ENCODE results near the gene SAMM50. TPM values are rescaled to one million over a fixed set of nuclear protein-coding genes. Genes with fewer than 3 reads are reported as not detected.

The SAMM50 gene
- total RNA-seq, 6 experiments from 2014 or later: 17.5 to 39.5 (median 21.0) TPM

DNA sequence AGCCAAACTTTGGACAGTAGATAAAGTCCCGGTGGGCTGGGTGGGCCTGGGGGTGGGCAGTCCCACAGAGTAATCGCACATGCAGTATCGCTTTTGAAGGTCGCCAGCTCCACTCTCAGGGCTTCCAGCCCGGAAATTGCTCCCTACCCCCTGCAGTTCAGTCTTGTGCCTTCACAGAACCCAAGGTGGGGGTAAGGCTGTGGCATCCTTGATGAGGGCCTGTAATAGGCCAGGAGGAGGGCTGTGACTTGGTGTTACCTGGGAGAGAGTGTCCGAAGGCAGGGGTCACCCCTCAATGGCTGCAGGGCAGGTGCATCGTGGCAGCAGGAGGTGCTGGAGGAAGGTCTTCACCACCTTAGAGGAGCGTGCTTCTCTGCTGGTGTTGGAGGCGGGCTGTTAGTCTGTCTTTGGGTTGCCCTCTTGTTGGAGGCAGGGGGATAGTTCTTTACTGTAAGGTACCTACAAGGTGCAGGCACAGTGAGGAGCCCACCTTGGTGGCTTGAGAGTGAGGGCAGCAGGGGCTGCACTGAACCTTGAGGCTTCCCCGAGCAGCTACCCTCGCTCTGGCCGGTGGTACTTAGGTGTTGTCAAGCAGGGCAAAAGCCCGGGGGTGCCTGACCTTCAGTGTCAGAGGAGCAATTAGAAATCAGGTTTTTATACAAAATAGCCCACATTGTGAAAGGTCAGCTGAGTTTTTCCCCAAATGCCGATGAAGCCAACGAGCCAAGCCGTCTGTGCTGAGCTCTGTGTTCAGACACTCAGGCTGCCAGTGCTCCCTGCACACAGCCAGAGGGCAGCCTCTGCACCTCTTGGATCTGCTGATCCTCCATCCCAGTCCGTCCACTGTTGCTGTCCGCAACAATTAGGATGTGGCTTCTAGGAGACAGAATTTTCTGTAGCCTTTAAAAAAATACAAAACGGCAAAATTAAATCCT is 21.9 kb downstream of the SAMM50 start:
- TF ChIP-seq, protein P1, sequence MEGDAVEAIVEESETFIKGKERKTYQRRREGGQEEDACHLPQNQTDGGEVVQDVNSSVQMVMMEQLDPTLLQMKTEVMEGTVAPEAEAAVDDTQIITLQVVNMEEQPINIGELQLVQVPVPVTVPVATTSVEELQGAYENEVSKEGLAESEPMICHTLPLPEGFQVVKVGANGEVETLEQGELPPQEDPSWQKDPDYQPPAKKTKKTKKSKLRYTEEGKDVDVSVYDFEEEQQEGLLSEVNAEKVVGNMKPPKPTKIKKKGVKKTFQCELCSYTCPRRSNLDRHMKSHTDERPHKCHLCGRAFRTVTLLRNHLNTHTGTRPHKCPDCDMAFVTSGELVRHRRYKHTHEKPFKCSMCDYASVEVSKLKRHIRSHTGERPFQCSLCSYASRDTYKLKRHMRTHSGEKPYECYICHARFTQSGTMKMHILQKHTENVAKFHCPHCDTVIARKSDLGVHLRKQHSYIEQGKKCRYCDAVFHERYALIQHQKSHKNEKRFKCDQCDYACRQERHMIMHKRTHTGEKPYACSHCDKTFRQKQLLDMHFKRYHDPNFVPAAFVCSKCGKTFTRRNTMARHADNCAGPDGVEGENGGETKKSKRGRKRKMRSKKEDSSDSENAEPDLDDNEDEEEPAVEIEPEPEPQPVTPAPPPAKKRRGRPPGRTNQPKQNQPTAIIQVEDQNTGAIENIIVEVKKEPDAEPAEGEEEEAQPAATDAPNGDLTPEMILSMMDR (IDR thresholded peaks at IDR 0.05): no peak
- no peak for TF ChIP-seq POLR2A (IDR thresholded peaks at IDR 0.05)
- intact Hi-C loops (cut with DNase I): no loop called here
- Histone ChIP-seq H3K36me3 (peaks cover 0 to 85% (median 42%) of the 10 kb centered on the region in 4 donors), H3K27me3 (no peaks in the 10 kb centered on the region), H3K4me3 (no peak overlapping the region), H3K4me1 (no peaks in the 10 kb centered on the region), H3K27ac (no peak overlapping the region), H3K9me3 (no peaks in the 10 kb centered on the region)
- no peak for ATAC-seq
- no peak for DNase-seq
- 86% methylated on average over 10 of the region's 19 CpGs for WGBS (ENCODE audit: insufficient coverage, low coverage, low lambda C conversion rate, missing lambda C conversion rate)

DNA sequence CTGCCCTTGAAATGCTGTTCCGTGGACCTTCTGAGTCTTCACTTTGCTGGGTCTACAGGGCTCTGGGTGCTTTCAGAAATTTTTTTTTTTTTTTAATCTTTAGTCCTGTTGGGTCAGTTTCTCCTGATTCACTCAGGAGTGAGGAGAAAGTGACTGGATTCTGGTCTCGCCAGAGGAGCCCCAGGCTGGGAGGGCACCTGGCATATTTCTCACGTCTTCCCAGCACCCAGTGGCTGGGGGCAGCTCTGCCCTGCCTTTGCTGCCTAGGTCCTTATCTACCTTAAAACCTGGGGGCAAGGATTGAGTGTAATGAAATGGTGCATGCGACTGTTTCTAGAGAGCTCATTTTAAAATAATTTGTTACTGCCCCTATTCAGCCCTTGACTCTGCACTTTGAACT is 23.3 kb downstream of the SAMM50 start:
- ATAC-seq (no peak), DNase-seq (no peak)
- H3K4me3 ChIP-seq: no peak overlapping the region
- intact Hi-C loops (cut with DNase I): no loop called here
- peaks cover 0 to 80% (median 38%) of the 10 kb centered on the region in 4 donors for H3K36me3 ChIP-seq
- TF ChIP-seq, protein P1 (IDR thresholded peaks at IDR 0.05): no peak
- TF ChIP-seq POLR2A (IDR thresholded peaks at IDR 0.05): no peak
- WGBS (ENCODE audit: insufficient coverage, low coverage, low lambda C conversion rate, missing lambda C conversion rate): 92% methylated on average over 4 of the region's 4 CpGs
- H3K9me3 ChIP-seq: no peaks in the 10 kb centered on the region
- H3K4me1 ChIP-seq: no peaks in the 10 kb centered on the region
- H3K27ac ChIP-seq: no peak overlapping the region
- no peaks in the 10 kb centered on the region for H3K27me3 ChIP-seq

DNA sequence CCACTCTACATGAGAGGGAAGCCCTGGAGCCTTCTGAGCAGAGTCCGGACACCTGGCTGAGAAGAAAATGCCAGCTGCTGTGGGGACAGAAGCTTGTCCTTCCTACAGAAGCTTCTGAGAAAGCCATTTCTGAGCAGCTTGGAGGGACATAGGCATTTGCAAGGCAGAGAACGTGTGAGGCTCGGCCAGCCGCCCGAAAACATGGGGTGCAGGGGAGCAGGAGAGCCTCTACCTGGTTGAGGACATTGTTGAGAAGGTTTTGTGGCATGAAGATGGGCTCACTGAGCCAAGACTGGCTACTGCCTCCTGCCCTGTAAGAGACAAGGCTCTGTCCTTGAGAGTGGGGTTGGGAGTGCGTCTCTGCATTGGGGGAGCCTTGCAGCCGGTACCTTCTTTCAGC is 25.3 kb downstream of the SAMM50 start:
- ATAC-seq (no peak), DNase-seq (no peak)
- TF ChIP-seq, protein P1 (IDR thresholded peaks at IDR 0.05): no peak
- TF ChIP-seq POLR2A (IDR thresholded peaks at IDR 0.05): no peak
- no peak overlapping the region for H3K27ac ChIP-seq
- no CpG with 5 or more reads among the region's 7 CpGs for WGBS (ENCODE audit: insufficient coverage, low coverage, low lambda C conversion rate, missing lambda C conversion rate)
- intact Hi-C loops (cut with DNase I): no loop called here
- no peaks in the 10 kb centered on the region for H3K27me3 ChIP-seq
- H3K36me3 ChIP-seq: peaks cover 0 to 80% (median 40%) of the 10 kb centered on the region in 4 donors
- no peaks in the 10 kb centered on the region for H3K9me3 ChIP-seq
- H3K4me1 ChIP-seq: no peaks in the 10 kb centered on the region
- no peak overlapping the region for H3K4me3 ChIP-seq

DNA sequence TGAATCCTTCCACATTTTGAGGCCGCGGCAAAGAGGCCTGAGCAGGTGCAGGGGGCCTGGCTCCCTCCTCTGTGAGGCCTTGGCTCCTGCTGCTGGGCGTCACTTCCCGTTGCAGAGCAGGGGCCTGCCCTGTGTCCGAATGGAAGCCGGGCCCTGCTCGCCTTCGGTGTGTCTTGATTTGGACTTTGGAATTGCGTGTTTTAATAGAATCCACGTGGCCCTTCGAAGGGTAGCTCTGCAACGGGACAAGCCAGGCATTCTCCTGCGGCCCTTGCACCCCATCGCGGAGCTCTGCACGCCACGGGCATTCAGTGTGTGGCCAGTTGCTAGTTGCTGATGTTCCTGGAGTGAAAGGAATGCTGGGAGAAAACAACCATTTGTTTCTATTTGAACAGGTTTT is 25.8 kb downstream of the SAMM50 start:
- H3K4me3 ChIP-seq: no peak overlapping the region
- DNase-seq (no peak), ATAC-seq (peak in 2 of 4 donors; percentile 27 to 57)
- no peak for TF ChIP-seq POLR2A (IDR thresholded peaks at IDR 0.05)
- no peaks in the 10 kb centered on the region for H3K4me1 ChIP-seq
- no peak overlapping the region for H3K27ac ChIP-seq
- H3K36me3 ChIP-seq: peaks cover 0 to 77% (median 39%) of the 10 kb centered on the region in 4 donors
- intact Hi-C loops (cut with DNase I): no loop called here
- no peaks in the 10 kb centered on the region for H3K27me3 ChIP-seq
- no peaks in the 10 kb centered on the region for H3K9me3 ChIP-seq
- WGBS (ENCODE audit: insufficient coverage, low coverage, low lambda C conversion rate, missing lambda C conversion rate): 68% methylated on average over 10 of the region's 17 CpGs

DNA sequence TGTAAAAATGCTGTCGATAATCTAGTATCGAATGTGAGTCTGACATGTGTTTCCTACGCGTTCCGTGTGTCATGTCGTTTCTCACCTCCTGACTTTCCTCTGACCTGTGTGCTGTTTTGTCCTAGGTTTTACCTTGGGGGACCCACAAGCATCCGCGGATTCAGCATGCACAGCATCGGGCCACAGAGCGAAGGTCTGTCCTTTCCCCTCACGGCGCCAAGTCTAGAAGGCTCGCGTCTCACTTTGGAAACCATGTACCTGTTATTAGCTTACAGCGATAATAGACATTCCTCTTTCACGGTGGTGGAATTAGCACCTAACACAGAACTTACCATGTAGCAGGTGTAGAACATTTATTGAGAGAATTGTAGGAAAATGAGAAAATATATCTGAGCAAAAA is 28.6 kb downstream of the SAMM50 start:
- no peak for DNase-seq
- H3K9me3 ChIP-seq: no peaks in the 10 kb centered on the region
- no peak overlapping the region for H3K4me3 ChIP-seq
- H3K4me1 ChIP-seq: no peaks in the 10 kb centered on the region
- ATAC-seq: no peak
- peaks cover 0 to 81% (median 35%) of the 10 kb centered on the region in 4 donors for H3K36me3 ChIP-seq
- intact Hi-C loops (cut with DNase I): no loop called here
- no peak overlapping the region for H3K27ac ChIP-seq
- TF ChIP-seq, protein P1 (IDR thresholded peaks at IDR 0.05): no peak
- TF ChIP-seq POLR2A (IDR thresholded peaks at IDR 0.05): no peak
- WGBS (ENCODE audit: insufficient coverage, low coverage, low lambda C conversion rate, missing lambda C conversion rate): 95% methylated on average over 16 of the region's 16 CpGs
- no peaks in the 10 kb centered on the region for H3K27me3 ChIP-seq
